Measurements from ENCODE around the gene KCNAB1. TPM values are rescaled to one million over a fixed set of nuclear protein-coding genes. Genes with fewer than 3 reads are reported as not detected.
A peak's percentile ranks its signal among the peaks of the same experiment; 100 is the strongest.

The KCNAB1 gene
- total and polyA plus RNA-seq, 12 donors: 1.4 to 5.0 (median 2.5) TPM

DNA sequence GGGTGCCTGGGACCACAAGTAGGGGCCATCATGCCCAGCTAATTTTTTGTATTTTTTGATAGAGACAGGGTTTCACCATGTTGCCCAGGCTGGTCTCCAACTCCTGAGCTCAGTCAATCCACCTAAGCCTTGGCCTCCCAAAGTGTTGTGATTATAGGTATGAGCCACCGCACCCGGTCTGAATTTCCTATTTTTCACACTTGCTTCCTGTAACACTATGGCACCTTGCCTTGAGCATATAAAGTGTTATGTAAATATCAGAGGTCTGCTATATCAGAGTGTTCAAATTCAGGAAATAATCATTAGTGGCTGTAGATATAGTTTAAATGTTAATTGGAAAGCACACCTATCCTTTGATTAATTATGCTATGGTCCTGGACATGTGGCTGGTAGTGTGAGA is 165.2 kb downstream of the KCNAB1 start:
- WGBS, 2 donors: 81 to 85% methylated on average over 2 of the region's 2 CpGs
- TF ChIP-seq, protein P1, sequence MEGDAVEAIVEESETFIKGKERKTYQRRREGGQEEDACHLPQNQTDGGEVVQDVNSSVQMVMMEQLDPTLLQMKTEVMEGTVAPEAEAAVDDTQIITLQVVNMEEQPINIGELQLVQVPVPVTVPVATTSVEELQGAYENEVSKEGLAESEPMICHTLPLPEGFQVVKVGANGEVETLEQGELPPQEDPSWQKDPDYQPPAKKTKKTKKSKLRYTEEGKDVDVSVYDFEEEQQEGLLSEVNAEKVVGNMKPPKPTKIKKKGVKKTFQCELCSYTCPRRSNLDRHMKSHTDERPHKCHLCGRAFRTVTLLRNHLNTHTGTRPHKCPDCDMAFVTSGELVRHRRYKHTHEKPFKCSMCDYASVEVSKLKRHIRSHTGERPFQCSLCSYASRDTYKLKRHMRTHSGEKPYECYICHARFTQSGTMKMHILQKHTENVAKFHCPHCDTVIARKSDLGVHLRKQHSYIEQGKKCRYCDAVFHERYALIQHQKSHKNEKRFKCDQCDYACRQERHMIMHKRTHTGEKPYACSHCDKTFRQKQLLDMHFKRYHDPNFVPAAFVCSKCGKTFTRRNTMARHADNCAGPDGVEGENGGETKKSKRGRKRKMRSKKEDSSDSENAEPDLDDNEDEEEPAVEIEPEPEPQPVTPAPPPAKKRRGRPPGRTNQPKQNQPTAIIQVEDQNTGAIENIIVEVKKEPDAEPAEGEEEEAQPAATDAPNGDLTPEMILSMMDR (IDR thresholded peaks at IDR 0.05): no peak
- Histone ChIP-seq H3K9me3 (no peaks in the 10 kb centered on the region), H3K27me3 (peaks cover 0 to 11% (median 10%) of the 10 kb centered on the region in 7 donors), H3K4me3 (no peak overlapping the region), H3K27ac (no peak overlapping the region), H3K36me3 (no peaks in the 10 kb centered on the region), H3K4me1 (peaks cover 0 to 1% (median 0%) of the 10 kb centered on the region in 9 donors)
- intact Hi-C loops (cut with DNase I): no loop called here
- ATAC-seq: no peak
- no peak for DNase-seq

DNA sequence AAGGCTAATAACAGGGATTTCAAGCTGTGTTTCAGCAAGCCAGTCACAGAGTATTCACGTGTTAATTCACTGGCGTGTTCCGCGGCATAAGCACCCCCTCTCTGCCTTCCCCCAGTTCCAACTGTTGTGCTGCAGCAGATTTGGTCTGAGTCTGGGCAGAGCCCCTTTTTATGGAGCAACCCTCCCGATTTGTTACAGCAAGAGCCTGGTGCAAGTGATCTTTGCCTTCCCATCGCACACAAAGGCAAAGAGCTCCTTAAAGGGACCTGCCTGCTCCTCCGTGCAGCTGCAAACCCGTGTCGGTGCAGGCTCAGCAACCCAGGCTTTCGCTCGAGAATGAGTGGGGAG is 170.5 kb downstream of the KCNAB1 start:
- Histone ChIP-seq H3K9me3 (no peaks in the 10 kb centered on the region), H3K4me1 (peaks cover 2 to 16% (median 9%) of the 10 kb centered on the region in 9 donors), H3K27ac (peak overlapping the region in 1 of 10 donors; percentile 26), H3K36me3 (no peaks in the 10 kb centered on the region), H3K27me3 (peaks cover 0 to 40% (median 34%) of the 10 kb centered on the region in 7 donors), H3K4me3 (peak overlapping the region in 9 of 10 donors; percentile 1 to 53 (median 39))
- intact Hi-C loops (cut with DNase I): loop anchor here in 1 of 10 donors (10.0 kb wide), 1 partner anchor 194 kb away; no protein-coding TSS in a partner anchor
- TF ChIP-seq, protein P1 (IDR thresholded peaks at IDR 0.05): no peak
- ATAC-seq: peak in 4 of 8 donors; percentile 22 to 52 (median 36)
- DNase-seq: no peak
- 11 to 14% methylated on average over 11 of the region's 11 CpGs for WGBS, 2 donors

DNA sequence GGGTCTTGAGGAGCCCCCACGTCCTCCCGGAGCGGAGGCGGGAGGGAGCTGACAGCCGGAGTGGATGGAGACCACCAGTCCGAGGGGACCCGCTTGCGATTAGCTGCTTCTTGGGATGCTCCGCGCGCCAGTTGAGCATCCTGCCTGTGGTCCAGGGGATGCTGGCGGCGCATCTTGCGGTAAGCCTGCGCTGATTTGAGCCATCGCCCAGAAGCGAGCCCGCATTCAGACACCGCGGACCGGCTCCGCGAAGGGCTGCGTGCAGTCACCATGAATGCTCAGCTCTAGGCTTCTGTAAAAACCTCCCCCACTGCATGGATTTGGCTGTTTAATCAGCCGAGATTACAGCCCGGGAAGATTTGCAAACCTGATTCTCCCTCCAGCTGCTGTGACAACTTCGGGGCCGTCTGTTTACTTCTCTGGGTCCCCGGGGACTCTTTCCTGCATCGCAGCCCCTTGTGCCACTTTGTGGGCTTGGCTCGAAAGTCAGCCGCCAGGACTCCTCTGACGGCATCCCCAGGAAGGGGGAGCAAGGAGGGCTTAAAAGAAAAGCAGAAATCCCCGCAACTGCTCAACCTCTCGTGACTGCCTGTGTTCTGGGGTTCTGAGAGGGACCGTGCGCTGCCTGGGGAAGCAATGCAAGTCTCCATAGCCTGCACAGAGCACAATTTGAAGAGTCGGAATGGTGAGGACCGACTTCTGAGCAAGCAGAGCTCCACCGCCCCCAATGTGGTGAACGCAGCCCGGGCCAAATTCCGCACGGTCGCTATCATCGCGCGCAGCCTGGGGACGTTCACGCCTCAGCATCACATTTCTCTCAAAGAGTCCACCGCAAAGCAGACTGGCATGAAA is 171.1 kb downstream of the KCNAB1 start:
- peaks cover 2 to 16% (median 9%) of the 10 kb centered on the region in 9 donors for H3K4me1 ChIP-seq
- TF ChIP-seq, protein P1 (IDR thresholded peaks at IDR 0.05): no peak
- 5 to 6% methylated on average over 51 of the region's 51 CpGs for WGBS, 2 donors
- peaks cover 0 to 40% (median 34%) of the 10 kb centered on the region in 7 donors for H3K27me3 ChIP-seq
- H3K9me3 ChIP-seq: no peaks in the 10 kb centered on the region
- intact Hi-C loops (cut with DNase I): loop anchor here in 1 of 10 donors (10.0 kb wide), 1 partner anchor 193 kb away; no protein-coding TSS in a partner anchor
- DNase-seq (no peak), ATAC-seq (peak in 7 of 8 donors; percentile 39 to 67 (median 60))
- no peaks in the 10 kb centered on the region for H3K36me3 ChIP-seq
- peak overlapping the region in 1 of 10 donors; percentile 26 for H3K27ac ChIP-seq
- peak overlapping the region in 9 of 10 donors; percentile 1 to 53 (median 39) for H3K4me3 ChIP-seq

DNA sequence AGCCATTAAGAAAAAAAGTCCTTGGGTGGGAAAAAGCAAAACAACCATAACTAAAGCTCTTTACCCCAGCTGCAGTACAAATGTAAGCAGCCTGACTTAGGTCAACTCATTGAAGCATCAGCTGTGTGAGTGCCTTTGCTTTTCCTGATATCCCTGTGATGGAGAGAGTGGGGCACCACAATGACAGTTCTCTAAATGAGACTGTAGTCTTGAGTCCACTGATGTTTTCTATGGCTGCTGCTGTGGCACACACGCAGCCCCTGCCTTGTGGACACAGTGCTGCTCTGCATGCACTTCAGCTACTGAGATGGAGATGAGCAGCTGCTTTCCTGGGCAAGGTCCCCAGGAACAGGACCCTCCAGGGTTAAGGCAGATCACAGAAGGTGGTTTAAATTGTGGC is 173.2 kb downstream of the KCNAB1 start:
- DNase-seq (no peak), ATAC-seq (no peak)
- intact Hi-C loops (cut with DNase I): loop anchor here in 1 of 10 donors (10.0 kb wide), 1 partner anchor 191 kb away; no protein-coding TSS in a partner anchor
- Histone ChIP-seq H3K36me3 (no peaks in the 10 kb centered on the region), H3K4me3 (no peak overlapping the region), H3K27ac (no peak overlapping the region), H3K27me3 (peaks cover 0 to 40% (median 34%) of the 10 kb centered on the region in 7 donors), H3K9me3 (no peaks in the 10 kb centered on the region), H3K4me1 (peaks cover 2 to 18% (median 9%) of the 10 kb centered on the region in 9 donors)
- TF ChIP-seq, protein P1 (IDR thresholded peaks at IDR 0.05): no peak
- WGBS, 2 donors: 70 to 79% methylated on average over 1 of the region's 1 CpG
